HG03066 (cell line): ENCODE data around the gene VPS37B.
"Not testable (repeated sequence)": the region's sequence is repeated elsewhere in the genome, so short reads cannot be mapped to it uniquely, and the experiment has no call there.

Experiments
- ATAC-seq: cut with Tn5 transposase; IDR thresholded peaks from one replicate; pipeline ENCODE4 v1.9.1; 2021; ENCODE audit warnings: low read depth; ENCODE audit not compliant: unreplicated experiment

The VPS37B gene, protein sequence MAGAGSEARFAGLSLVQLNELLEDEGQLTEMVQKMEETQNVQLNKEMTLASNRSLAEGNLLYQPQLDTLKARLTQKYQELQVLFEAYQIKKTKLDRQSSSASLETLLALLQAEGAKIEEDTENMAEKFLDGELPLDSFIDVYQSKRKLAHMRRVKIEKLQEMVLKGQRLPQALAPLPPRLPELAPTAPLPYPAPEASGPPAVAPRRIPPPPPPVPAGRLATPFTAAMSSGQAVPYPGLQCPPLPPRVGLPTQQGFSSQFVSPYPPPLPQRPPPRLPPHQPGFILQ

DNA sequence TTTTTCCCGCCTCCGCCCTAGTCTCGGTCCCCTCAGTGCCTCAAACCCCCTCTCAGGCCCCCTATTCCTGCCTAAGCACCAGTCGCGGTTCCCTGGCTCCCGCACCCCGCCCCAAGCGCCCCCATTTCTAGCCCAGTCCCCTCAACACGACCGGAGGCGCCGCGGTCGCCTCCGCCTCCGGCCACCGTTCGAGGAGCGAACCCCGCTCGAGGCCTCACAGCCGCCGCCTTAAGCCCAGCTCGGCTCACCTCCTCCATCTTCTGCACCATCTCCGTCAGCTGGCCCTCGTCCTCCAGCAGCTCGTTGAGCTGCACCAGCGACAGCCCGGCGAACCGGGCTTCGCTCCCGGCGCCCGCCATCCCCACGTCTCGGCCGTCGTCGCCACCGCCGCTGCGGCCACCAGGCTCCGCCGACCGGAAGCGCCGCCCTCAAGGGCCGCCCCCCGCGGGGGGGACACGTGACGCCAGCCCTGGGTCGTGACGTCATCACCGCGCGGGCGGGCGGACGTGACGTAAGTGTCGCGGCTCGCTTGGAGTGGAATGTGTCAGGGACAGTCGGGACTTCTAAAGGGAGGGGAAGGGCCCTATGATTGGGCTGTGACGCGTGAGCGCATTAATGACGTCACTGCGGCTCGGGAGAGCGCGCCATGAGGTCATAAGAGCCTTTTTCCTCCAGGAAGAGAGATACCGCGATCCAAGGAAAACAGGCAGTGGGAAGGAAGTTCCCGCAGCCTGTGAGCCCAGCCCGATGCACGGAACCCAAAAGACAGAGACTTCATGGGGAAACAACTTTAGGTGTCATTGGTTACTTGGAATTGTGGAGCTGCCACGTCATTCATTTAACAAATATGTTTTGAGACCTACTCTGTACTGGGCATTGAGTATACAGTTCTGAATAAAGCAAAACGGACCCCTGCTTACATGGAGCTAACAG is at the start of gene VPS37B:
Gene VPS37B, minus strand, starts transcription at position 421 of the 933 bp plus-strand sequence. Its CDS starts 62 bp downstream, at position 359.
- ATAC-seq, result peak; percentile 52

DNA sequence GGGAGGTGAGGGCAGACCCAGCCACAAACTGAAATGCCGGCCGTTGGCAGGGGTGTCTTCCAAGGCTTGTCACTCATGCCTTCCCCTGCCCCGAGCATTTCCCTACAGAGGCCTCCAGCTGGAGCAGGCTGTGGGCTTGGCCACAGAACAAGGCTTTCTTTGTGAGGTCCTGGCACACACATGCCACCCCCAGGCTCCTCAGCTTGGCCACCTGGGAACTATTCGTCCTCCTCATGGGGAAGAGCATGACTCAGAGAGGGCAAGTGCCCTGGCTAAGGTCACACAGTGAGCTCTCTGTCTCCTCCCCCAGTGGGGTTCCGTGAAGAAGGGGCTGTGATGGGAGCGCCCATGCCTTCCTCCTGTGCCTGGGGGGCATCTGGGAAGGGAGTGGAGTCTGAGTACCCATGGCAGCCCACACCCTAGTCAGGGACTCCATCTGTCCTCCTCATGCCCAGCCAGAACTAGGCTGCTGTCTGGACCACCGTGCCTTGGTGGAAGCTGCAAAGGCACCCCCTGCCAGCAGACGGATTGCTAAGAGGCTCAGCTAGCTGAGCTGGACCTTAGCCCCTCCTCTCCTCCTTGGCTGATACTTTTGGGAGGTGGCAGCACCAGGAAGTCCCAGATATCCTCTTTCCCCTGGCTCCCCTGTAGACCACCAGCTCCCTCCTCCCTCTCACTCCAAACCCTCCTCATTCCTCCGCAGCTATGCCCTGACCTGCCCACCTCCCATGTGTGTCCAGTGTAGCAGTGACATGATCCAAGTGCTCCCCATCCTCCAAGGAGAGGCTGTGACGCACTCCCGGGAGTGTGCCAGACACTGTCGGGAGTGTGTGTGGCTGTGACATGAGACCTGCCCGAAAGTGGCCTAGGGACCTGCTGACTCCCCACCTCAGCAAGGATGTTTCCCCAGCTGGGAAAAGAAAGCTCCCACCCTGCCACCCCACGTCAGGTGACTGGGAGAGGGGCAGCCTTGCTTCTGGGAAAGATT is 49.0 kb upstream of the VPS37B start:
- no peak for ATAC-seq

DNA sequence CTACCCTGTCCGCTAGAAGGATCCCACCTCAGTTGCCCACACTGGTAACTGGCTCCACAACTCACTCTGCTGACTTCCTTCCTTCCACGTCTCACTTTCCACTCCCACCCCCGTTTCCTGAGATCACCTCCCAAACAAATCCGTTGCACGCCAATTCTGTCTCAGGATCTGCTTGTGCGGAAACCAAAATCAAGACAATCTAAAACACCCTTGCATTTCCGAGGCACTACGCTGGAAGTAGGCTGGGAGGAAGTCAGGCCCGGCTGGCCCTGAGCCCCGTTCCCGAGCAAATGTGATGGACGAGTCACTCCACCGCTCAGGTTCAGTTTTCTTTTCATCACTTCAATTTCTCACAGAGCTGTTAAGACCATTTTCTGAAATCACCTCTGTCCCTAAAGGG is 47.3 kb upstream of the VPS37B start:
- ATAC-seq, result no peak

DNA sequence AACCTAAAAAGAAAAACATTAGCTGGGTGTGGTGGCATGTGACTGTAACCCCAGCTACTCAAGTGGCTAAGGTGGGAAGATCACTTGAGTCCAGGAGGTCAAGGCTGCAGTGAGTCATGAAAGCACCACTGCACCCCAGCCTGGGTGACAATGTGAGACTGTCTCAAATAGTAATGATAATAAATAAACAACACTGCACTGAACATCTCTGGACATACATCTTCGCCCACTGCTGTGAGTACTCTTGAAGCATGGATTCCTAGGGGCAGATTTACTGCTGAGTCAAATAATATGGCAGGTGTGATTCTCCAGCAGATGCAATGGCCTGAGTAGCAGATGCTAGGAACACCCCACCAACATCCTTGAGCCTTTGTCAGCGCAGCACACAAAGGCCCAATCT is 46.7 kb upstream of the VPS37B start:
- no peak for ATAC-seq

DNA sequence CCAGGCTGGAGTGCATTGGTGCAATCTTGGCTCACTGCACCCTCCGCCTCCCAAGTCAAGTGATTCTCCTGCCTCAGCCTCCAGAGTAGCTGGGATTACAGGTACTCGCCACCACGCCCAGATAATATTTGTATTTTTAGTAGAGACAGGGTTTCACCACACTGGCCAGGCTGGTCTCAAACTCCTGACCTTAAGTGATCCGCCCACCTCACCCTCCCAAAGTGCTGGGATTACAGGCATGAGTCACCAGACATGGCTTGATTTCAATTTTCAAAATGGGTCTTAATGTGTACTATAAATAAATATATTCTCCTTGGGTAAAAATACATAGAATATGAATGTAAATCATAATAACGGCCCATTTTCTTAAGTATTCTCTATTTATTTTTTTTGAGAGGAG is 45.4 kb upstream of the VPS37B start:
- ATAC-seq, result not testable (repeated sequence)

DNA sequence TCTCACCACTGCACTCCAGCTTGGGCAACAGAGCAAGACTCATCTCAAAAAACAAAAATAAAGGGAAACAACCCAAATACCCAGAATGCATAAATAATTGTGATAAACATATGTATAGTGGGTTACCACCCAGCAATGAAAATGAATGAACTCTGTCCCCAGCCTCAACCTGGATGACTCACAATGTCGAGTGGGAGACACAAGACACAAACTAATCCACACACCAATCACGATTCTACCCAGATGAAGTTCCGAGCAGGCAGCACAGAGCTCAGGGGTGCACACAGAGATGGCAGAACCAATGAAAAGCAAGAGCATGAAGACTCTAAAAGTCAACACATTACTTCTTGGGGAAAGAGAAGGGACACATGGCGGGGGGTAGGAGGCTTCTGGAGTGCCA is 43.2 kb upstream of the VPS37B start:
- no peak for ATAC-seq

DNA sequence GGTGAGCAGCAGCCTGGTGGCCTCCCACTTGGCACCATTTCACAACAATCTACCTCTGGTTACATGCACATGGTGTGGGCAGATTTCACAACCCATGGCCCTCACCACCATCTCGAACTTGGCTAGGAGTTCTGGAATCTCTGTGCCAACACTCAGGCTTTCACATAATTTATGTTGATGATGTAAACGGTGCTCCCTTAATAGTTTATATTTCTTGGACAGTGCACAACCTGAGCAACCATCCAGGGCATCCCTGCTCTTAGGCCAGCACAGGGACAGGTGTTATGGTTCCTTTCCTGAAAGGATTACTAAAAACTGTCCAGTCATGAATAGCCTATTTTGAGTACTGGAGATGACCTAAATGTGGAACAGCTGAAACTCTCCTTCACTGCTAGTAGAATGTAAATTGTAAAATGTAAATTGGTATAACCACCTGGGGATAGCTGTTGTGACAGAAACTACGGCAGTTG is 41.7 kb upstream of the VPS37B start:
- ATAC-seq, result no peak

DNA sequence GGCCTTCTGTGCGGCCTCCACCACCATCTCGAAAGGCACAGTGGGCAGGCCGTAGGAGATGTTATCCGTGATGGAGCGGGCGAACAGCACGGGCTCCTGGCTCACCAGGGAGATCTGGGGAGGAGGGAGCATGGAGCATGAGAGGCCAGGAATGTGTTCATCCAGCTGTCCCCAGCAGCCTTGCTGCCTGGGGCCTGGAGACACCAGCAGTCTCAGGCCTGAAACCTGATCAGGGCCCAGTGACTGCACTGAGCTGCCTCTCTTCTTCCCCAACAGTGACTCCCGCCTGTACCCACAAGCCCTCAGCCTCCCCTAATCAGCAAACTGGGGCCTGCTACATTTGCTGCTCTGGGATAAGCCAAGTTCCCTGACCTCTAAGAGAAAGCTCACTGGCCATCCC is 39.4 kb upstream of the VPS37B start:
- no peak for ATAC-seq

DNA sequence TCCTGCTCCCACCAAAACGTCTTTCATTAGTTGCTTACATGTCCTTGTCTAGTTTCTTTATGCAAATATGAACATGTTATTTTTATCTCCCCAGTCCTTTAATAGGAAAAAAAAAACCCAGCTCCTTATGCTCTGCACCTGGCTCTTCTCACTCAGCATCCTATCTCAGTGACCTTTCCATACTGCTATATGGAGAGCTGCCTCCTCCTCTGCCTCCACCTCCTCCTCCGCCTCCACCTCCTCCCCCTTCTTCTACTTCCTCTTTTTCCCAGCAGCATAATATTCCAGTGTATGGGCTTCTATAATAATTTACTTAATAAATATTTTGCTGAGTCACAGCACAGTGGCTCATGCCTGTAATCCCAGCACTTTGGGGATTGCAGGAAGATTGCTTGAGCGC is 38.8 kb upstream of the VPS37B start:
- ATAC-seq, result no peak

DNA sequence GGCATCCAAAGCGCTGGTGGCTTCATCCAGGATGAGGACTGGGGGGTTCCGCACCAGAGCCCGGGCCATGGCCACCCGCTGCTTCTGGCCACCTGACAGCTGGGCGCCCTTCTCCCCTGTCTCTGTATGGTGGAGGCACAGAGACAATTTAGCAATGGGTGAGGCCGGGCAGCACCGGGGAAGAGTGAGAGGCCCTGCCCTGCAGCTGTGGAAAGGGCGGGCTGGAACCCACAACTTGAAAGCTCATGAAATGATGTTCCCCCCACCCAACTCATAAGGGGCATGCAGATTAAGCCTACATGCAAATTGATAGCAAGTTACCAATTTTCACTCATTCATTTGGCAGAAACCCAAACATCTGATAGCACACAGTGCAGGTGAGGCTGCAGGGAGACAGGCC is 36.3 kb upstream of the VPS37B start:
- no peak for ATAC-seq

DNA sequence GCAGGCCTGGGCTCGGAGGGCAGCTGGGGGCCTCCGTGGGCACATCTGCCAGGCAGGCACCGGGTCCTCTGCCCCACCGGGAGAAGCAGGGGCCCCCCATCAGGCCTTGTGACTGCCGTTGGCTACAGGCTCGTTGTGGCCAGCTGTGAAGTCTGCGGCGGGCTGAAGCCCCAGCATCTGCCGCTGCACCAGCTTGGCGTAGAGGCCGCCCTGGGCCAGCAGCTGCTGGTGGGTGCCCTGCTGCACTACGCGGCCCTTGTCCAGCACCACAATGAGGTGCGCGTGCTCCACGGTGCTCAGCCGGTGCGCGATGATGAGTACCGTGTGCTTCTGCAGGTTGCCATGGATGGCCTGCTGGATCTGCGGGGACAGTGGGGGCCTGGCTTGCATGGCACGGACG is 33.9 kb upstream of the VPS37B start:
- no peak for ATAC-seq

DNA sequence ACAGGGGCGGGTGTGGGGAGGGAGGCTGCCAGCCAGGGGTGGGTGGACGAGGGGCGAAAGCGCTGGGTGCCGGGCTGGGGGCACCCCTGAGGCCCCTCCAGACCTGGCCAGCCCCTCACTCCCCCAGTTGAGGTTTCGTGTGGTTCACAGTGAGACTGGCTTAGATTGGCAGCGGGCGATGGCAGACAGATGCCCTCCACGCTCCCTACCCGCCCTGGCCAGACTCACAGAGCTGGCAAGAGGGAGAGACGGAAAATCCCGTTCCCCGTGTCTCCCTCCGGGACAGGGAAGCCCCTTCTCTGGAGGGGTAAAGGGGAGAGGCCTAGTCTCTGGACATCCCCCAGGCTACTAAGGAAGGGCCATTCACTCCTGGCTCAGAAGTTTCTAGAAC is 33.2 kb upstream of the VPS37B start:
- ATAC-seq, result no peak

DNA sequence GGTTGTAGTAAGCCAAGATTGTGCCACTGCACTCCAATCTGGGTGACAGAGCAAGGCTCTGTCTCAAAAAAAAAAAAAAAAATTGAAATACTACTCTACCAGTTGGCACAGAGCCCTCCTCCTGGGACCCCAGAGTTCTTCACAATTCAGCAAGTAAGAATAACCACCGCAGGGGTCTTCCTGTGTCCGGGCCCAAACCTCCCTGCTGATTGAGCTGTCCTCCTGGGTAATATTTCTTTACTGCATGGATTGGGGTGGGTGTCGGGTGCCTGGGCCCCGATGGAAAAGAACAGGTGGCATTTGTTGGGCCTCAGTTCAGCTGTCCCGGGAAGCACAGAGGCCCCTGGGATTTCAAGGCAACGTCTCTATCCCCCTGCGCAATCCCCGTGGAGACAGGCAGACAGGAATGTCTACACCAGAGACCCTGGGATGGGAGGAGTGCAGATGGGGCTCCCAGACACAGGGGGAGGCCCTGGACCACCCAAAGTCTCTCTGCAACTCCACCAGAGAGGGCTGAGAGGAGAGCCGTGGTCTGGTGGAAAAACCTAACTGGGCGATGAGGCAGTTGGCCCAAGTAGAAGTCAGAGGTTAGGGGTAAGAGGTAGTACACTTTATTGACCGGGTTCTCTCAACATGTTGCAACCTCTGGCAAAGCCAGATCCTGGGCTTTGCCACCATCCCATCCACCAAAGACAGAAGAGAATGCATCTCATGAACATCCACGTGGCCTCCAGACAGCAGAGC is 32.7 kb upstream of the VPS37B start:
- no peak for ATAC-seq

DNA sequence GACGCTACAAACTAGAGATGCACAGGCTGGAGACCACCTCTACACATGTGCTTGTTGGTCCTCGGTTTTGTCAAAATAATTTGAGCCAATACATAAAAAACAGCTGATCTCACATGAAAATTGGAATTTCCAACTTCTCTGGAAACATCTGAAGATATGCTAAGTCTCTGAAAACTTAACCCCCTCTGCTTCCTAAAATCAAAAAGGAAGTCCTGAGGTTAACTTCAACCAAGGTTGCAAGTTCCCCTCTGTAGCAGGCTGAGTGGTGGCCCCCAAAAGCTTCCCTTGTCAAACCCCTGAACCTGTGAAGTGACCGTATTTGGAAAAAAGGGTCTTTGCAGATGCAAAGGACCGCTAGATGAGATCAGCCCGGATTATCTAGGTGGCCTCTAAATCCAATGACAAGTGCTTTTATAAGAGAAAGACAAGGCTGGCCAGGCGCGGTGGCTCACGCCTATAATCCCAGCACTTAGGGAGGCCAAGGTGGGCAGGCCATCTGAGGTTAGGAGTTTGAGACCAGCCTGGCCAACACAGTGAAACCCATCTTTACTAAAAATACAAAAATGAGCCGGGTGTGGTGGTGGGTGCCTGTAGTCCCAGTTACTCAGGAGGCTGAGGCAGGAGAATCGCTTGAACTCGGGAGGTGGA is 32.0 kb upstream of the VPS37B start:
- no peak for ATAC-seq

DNA sequence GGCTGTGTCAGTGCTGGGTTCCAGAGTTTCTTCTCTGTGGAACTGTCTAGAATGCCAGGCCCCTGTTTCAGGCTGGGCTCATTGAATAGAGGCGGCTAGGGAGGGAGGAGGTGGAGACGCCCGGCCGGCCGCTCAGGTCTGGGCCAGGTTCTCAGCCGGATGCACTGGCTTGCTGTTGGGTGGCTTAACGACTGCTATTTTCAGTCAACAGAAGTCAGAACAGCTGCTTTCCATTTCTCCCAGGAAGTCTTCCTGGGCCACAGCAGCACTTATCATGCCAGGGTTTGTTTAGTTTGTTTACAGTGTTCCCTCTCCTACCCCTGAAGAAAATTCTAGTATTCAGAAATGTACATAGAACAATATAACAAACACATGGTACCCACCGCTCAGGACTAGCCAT is 26.0 kb upstream of the VPS37B start:
- no peak for ATAC-seq

DNA sequence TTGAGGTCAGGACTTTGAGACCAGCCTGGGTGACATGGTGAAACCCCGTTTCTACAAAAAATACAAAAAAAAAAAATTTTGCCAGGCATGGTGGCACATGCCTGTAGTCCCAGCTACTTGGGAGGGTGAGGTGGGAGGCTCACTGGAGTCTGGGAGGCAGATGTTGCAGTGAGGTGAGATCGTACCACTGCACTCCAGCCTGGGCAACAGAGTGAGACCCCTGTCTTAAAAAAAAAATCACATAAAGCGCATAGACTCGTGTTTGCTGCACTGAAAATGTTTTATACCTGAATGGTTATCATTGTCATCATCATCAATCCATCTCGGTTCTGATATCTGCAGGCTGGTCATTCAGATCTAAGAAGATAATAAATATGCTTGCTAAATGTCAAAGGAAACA is 24.8 kb upstream of the VPS37B start:
- ATAC-seq, result no peak

DNA sequence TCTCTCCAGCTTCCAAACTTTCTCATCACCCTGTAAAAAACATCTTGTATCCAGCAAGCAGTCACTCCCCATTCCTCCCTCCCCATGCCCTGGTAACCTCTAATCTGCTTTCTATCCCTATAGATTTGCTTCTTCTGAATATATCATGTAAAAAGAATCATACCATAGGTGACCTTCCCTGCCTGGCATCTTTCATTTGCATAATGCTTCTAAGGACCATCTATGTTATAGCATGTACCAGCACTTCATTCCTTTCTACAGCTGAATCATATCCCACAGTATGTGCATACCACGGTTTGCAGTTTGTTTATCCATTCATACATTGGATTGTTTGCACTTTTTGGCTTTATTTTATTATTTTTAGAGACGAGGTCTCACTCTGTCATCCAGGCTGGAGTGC is 22.9 kb upstream of the VPS37B start:
- ATAC-seq, result no peak

DNA sequence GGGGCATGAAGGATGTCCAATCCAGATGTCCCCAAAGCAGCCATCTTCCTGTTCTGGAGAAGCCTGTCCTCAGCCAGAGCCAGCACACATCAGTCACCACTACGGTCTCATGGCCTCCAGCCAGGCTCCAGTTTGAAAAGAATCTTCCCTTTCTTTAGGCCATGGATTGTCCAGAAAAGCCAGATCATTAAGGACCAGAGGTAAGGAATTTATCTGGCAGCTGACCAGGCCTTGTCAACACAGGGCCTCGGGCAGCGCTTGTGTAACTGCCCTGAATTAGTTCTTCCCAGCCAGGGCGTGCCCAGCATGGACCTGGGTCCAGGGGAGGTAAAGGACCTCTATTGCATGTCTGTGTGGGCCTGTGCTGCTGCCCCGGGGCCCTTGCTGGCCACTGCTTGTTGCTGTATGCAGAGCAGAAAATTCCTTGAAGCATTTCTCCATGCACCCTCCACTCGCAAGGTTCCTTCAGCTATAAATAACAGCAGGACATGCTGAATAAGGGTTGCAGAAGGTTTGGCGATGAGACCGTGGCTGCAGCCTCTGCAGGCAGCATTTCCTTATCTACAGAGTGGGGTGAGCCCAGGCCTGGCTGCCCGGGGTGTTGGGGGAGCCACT is 21.7 kb upstream of the VPS37B start:
- no peak for ATAC-seq
